ENCODE data around the gene SMAD5. TPM values are rescaled to one million over a fixed set of nuclear protein-coding genes. Genes with fewer than 3 reads are reported as not detected.

SMAD5 gene
- total and polyA plus RNA-seq, 2 of the 8 experiments (the other 6 are each of a cell fraction or from before 2014, with no cell fraction given), result 30.2 to 60.5 TPM

DNA sequence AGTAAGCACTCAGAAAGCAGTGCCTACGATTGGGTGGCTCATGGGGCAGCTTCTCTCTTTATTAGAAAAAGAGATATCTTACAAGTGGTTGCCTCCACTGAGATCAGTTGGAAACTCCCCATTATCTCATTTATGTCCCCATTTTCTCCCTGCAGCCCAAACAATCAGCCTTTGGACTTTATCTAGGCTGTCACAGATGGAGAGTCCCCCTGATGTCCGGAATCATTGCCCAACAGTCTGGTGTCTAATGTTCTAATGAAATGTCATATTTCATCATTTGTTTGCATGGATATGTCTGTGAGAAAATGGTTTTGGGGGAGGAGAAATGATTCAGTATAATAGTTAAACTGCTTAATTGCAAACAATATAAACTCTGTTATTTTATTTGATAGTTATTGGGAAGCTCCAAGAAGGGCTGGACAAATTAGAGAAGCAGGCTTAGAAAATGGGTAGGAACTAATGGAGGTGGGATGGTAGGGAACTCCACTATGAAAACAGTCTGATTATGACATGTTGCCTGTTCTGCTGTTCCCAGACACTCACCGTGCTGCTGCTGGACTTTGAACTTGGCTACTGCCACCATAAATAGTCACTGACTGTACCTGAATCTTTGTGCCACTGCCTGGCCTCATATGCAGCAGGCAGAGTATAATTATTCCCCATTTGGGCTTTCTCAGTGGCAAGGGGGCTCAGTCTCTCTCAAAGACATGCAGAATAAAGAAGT is 38.3 kb upstream of the SMAD5 start:
- H3K23ac ChIP-seq (ENCODE audit: insufficient read length), result no peak overlapping the region
- 83% methylated on average over 3 of the region's 3 CpGs; no CpG with 5 or more reads in 1 of the 2 experiments for WGBS, 2 experiments (ENCODE audit: extremely low coverage in 1 of 2, insufficient coverage in 1 of 2, insufficient read length in 1 of 2, insufficient replicate concordance in 2 of 2, low coverage in 1 of 2, low lambda C conversion rate in 2 of 2, missing lambda C conversion rate in 1 of 2)
- no peaks in the 10 kb centered on the region for H3K79me1 ChIP-seq (ENCODE audit: low read depth, low read length)
- no peak overlapping the region for H2AFZ ChIP-seq (ENCODE audit: low read length)
- no peak overlapping the region for H2AK5ac ChIP-seq (ENCODE audit: low read depth, low read length)
- no peak overlapping the region for H3K56ac ChIP-seq (replicated peaks; ENCODE audit: insufficient read length, low read depth, low read length)
- H3K4me2 ChIP-seq (ENCODE audit: insufficient read depth in 1 of 2, low read depth in 2 of 2, low read length in 2 of 2), result no peak overlapping the region
- peaks cover 3 to 6% (median 4%) of the 10 kb centered on the region in 4 experiments; a peak in 4 of 7 replicates for H3K4me1 ChIP-seq (replicated peaks in 1 of 4; ENCODE audit: control insufficient read depth in 3 of 4, insufficient read depth in 4 of 4, low read length in 3 of 4)
- H2BK120ac ChIP-seq (replicated peaks; ENCODE audit: low read depth, low read length), result no peak overlapping the region
- DNase-seq (ENCODE audit: low read depth in 1 of 2, low spot score in 2 of 2) (no peak), FAIRE-seq (no peak)
- no peaks in the 10 kb centered on the region for H4K20me1 ChIP-seq (replicated peaks in 1 of 2; ENCODE audit: control insufficient read depth in 1 of 2, insufficient read depth in 2 of 2, low read length in 2 of 2)
- CTCF ChIA-PET (ENCODE audit: partially characterized antibody), result interaction anchor here (1.4 to 8.0 kb wide), 3 partner anchors 12 to 203 kb away, joined by 3 to 46 read pairs (median 3); no protein-coding TSS in a partner anchor
- POLR2A ChIA-PET (ENCODE audit: partially characterized antibody), result no interaction called here
- H3K27me3 ChIP-seq (replicated peaks in 1 of 4; ENCODE audit: control insufficient read depth in 3 of 4, extremely low read depth in 1 of 4, insufficient read depth in 3 of 4, low read length in 3 of 4), result no peaks in the 10 kb centered on the region
- TF ChIP-seq ASH2L (IDR thresholded peaks at IDR 0.05; ENCODE audit: low read length), result no peak
- 0 out of 2 replicates have a peak, but pooled peaks cover 1% of the 10 kb centered on the region for H3K23me2 ChIP-seq (ENCODE audit: low read depth, low read length)
- no peak overlapping the region for H3K9ac ChIP-seq (replicated peaks in 1 of 4; ENCODE audit: extremely low read depth in 1 of 4, low read depth in 3 of 4, low read length in 3 of 4)
- no peaks in the 10 kb centered on the region for H3K79me2 ChIP-seq (ENCODE audit: control insufficient read depth in 1 of 2, insufficient read depth in 2 of 2, low read length in 2 of 2)
- H2BK12ac ChIP-seq (ENCODE audit: low read depth, low read length), result no peak overlapping the region
- H3K9me3 ChIP-seq (ENCODE audit: insufficient read depth in 2 of 2, low read depth in 1 of 2, low read length in 1 of 2), result no peaks in the 10 kb centered on the region
- H3K36me3 ChIP-seq (ENCODE audit: control insufficient read depth in 2 of 4, insufficient read depth in 4 of 4, low read length in 3 of 4), result no peaks in the 10 kb centered on the region
- H3K4me3 ChIP-seq (ENCODE audit: extremely low read depth in 1 of 4, insufficient read depth in 2 of 4, low read depth in 3 of 4, low read length in 4 of 4), result no peak overlapping the region
- H3K18ac ChIP-seq (ENCODE audit: extremely low read depth, low read length), result no peak overlapping the region
- no peak overlapping the region for H4K5ac ChIP-seq (ENCODE audit: insufficient read length, low read depth, low read length)
- H2BK20ac ChIP-seq (ENCODE audit: low read length), result no peak overlapping the region
- no peak overlapping the region for H2BK15ac ChIP-seq (ENCODE audit: low read length)
- no peak overlapping the region for H4K91ac ChIP-seq (replicated peaks; ENCODE audit: insufficient read length, low read length)
- no peak overlapping the region for H3K14ac ChIP-seq (ENCODE audit: insufficient read length)
- no peak overlapping the region for H3K4ac ChIP-seq (replicated peaks; ENCODE audit: insufficient read length, low read depth, low read length)
- no peak overlapping the region for H2BK5ac ChIP-seq (ENCODE audit: low read depth, low read length)
- H3K27ac ChIP-seq (ENCODE audit: low read depth, low read length), result no peak overlapping the region
- no peak overlapping the region for H4K8ac ChIP-seq (ENCODE audit: extremely low read depth, insufficient read depth, low read length)

All from H1 (cell line).